NCI-H748 (cell line): ENCODE results near the gene STK17B.

Source experiments
- DNase-seq: peaks from one replicate; lab custom pipeline; 2025; ENCODE audit not compliant: unreplicated experiment; lab: John Stamatoyannopoulos, UW

The STK17B gene

GRCh38 chr2:196159221-196159892 is 12.0 kb downstream of the STK17B start:
- DNase-seq = no peak

- DNase-seq = no peak
Observed at GRCh38 chr2:196155575-196155974, 15.8 kb downstream of the STK17B start.

DNA sequence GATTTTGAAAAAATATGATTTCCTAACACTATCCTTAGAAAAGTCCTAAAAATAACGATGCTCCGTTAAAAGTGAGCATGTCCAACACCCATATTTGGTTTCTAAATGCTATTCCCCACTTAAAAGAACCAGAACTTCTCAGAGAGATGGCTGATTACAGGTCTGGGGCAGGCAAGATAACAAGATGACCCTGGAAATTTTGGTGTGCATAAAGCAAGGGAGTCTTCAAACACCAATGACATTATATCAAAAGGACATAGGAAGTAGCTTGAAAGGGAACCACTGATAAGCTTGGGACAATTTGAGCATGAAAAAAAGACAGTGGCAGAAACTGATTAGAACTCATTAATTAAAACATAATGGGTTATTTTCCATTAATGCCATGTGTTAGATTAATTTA is 17.9 kb downstream of the STK17B start:
- DNase-seq = no peak

DNA sequence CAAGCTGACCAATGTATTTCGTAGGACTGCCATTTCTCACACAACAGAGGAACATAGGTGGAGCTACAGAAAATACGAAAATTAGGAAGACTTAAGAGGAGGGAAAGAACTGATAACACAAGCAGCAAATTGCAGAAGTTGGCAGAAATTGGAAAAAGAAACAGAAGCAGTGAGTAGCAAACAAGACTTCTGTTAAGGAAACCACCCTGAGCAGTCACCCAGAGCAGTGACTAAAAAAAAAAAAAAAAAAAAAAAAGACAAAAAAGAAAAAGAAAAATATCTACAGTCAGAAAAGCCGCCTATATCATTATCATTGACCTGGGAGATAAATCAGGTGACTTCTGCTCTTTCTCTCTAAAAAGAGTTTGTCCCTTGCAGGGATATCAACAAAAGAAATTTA is 21.4 kb downstream of the STK17B start:
- no peak for DNase-seq

GRCh38 chr2:196148736-196149135 is 22.6 kb downstream of the STK17B start:
- DNase-seq = no peak

DNA sequence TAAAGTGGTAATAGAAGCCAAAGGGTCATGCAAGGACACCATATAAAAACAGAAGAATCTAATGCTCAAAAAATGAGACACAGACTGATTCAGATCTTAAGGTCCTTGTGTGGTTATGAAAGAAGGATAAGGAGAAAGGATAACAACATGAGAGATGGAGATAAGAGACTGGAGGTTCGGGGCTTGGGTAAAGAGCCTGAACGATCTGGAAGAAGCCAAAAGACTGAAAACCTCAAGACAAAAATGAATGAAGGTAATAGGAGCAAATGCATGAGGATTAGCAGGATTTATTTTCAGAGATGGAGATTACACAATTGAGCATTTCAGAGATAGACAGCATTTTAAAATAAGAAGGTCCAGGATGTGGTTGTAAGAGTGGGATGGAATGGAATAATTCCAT is 26.1 kb downstream of the STK17B start:
- no peak for DNase-seq

GRCh38 chr2:196144513-196145126 is 26.8 kb downstream of the STK17B start:
- no peak for DNase-seq

GRCh38 chr2:196143730-196144131 is 27.6 kb downstream of the STK17B start:
- DNase-seq = no peak

- DNase-seq = no peak
Observed at GRCh38 chr2:196142825-196143224, 28.6 kb downstream of the STK17B start.

GRCh38 chr2:196140213-196140612 is 31.2 kb downstream of the STK17B start:
- no peak for DNase-seq

DNA sequence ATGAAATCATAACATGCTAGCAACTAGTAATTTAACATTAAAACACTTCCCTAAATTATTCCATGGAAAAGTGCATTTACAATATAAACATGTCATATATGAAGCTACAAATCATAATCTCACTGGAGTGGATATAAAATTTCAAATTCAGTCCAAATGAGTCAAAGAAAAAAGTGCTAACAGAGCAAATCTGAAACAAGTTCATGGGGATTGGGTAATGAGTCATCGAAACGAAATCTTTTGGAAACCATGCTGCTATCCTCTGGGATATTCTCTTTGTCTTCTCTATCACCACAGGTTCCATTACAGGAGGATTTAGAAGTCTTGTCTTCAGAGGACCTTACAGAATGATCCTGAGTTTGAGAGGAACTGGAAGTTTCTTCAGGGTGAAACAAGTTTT is 34.1 kb downstream of the STK17B start:
- no peak for DNase-seq

- DNase-seq = no peak
Observed at GRCh38 chr2:196136151-196136550, 35.2 kb downstream of the STK17B start.

GRCh38 chr2:196131949-196132925 is 39.1 kb downstream of the STK17B start:
- DNase-seq = peak; percentile 39

GRCh38 chr2:196131384-196131937 is 39.9 kb downstream of the STK17B start:
- DNase-seq = peak; percentile 60

DNA sequence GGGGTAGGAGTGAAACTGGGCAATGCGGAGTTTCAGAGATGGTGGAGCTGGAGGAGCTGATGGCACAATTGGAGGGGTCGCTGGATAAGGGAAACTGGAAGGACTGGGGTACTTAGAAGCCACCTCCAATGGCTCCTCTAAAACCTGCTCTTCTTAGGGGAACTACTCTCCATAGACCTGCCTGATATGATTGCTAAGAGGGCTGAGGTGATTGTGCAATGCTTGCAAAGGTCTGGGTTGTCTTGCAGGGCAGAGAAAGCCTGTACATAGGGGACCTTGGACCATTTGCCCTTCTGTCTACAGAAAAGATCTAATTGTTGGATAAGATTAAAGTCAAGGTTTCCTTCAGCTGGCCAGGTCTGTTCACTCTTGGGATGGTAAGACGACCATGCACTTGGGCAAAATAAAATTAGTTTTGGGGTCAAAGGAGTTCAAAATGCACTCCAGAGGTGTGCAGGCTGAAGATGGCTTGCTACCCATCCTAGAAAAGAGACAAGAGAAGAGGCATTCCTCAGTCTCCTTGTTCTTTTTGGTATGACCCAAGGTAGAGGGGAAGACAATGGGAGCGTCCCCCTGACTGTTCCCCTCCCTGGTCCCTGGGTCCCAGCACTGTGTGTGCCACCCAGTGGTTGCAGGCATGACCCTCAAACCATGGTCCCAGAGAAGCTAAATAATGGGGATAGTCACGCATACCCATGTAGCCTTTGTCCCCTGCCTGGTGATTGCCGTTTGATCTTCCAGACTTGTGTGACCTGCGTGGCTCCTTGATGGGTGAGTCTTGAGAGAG is 41.1 kb downstream of the STK17B start:
- no peak for DNase-seq

DNA sequence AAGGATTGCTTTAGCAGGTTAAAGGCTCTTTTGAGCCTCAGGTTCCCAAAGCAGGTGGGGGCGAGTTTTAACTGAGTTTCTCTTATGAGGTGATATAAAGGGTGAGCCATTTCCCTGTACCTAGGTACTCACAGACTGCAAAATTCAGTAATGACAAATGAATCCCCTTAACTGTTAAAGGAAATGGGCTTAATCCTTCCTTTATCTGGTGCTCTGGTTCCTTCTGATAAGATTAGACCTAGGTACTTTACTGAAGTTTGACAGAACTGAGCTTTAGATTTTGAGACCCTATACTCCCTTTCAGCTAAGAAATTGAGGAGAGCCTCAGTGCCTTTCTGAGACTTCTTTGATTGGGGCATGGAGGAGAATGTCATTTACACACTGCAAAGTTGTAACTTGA is 42.6 kb downstream of the STK17B start:
- no peak for DNase-seq

GRCh38 chr2:196125596-196125995 is 45.8 kb downstream of the STK17B start:
- no peak for DNase-seq

GRCh38 chr2:196123679-196124373 is 47.6 kb downstream of the STK17B start:
- DNase-seq = no peak

GRCh38 chr2:196119926-196120325 is 51.5 kb downstream of the STK17B start:
- DNase-seq = no peak

- no peak for DNase-seq
Observed at GRCh38 chr2:196117214-196117705, 54.1 kb downstream of the STK17B start.
